ENCODE data around the gene CD2BP2. TPM values are rescaled to one million over a fixed set of nuclear protein-coding genes. Genes with fewer than 3 reads are reported as not detected.

CD2BP2 gene
- total and polyA plus RNA-seq, 2 of the 13 experiments (the other 11 are each of a cell fraction or from before 2014, with no cell fraction given) = 24.9 to 54.6 TPM

GRCh38 chr16:30378236-30379157 lies 23.4 kb upstream of the CD2BP2 start (continued):
- TF ChIP-seq, protein P1, sequence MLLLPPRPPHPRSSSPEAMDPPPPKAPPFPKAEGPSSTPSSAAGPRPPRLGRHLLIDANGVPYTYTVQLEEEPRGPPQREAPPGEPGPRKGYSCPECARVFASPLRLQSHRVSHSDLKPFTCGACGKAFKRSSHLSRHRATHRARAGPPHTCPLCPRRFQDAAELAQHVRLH (CRISPR knock-in tag; IDR thresholded peaks at IDR 0.05; ENCODE audit: borderline replicate concordance, low read depth) = 0 out of 2 replicates have a peak, but pooled peaks have one; percentile 80
- TF ChIP-seq ZNF75D (CRISPR knock-in tag; IDR thresholded peaks at IDR 0.05; ENCODE audit: borderline replicate concordance) (no peak), CAMTA2 (CRISPR knock-in tag; IDR thresholded peaks at IDR 0.05; ENCODE audit: borderline replicate concordance) (peak; percentile 47; the same call in 1 of the 2 replicates), ZNF788 (CRISPR knock-in tag; IDR thresholded peaks at IDR 0.05; ENCODE audit: borderline replicate concordance) (peak; percentile 12), BRCA1 (CRISPR knock-in tag; IDR thresholded peaks at IDR 0.05) (0 out of 2 replicates have a peak, but pooled peaks have one; percentile 48), YEATS4 (CRISPR knock-in tag; IDR thresholded peaks at IDR 0.05; ENCODE audit: borderline replicate concordance) (peak; percentile 68), SALL1 (CRISPR knock-in tag; IDR thresholded peaks at IDR 0.05) (peak; percentile 68), MAFG (CRISPR knock-in tag; IDR thresholded peaks at IDR 0.05) (no peak), THAP11 (CRISPR knock-in tag; IDR thresholded peaks at IDR 0.05) (peak; percentile 35; the same call in 1 of the 2 replicates), MEF2D (CRISPR knock-in tag; IDR thresholded peaks at IDR 0.05) (peak; percentile 86; the same call in 1 of the 2 replicates), MYC (CRISPR knock-in tag; IDR thresholded peaks at IDR 0.05; ENCODE audit: borderline replicate concordance) (peak; percentile 86)
- TF ChIP-seq, protein P2, sequence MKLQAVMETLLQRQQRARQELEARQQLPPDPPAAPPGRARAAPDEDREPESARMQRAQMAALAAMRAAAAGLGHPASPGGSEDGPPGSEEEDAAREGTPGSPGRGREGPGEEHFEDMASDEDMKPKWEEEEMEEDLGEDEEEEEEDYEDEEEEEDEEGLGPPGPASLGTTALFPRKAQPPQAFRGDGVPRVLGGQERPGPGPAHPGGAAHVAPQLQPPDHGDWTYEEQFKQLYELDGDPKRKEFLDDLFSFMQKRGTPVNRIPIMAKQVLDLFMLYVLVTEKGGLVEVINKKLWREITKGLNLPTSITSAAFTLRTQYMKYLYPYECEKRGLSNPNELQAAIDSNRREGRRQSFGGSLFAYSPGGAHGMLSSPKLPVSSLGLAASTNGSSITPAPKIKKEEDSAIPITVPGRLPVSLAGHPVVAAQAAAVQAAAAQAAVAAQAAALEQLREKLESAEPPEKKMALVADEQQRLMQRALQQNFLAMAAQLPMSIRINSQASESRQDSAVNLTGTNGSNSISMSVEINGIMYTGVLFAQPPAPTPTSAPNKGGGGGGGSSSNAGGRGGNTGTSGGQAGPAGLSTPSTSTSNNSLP (IDR thresholded peaks at IDR 0.05; ENCODE audit: low read depth, low read length) = no peak
- TF ChIP-seq, protein P3, sequence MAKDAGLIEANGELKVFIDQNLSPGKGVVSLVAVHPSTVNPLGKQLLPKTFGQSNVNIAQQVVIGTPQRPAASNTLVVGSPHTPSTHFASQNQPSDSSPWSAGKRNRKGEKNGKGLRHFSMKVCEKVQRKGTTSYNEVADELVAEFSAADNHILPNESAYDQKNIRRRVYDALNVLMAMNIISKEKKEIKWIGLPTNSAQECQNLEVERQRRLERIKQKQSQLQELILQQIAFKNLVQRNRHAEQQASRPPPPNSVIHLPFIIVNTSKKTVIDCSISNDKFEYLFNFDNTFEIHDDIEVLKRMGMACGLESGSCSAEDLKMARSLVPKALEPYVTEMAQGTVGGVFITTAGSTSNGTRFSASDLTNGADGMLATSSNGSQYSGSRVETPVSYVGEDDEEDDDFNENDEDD (CRISPR knock-in tag; IDR thresholded peaks at IDR 0.05; ENCODE audit: borderline replicate concordance) = peak; percentile 84
- TF ChIP-seq, protein P4, sequence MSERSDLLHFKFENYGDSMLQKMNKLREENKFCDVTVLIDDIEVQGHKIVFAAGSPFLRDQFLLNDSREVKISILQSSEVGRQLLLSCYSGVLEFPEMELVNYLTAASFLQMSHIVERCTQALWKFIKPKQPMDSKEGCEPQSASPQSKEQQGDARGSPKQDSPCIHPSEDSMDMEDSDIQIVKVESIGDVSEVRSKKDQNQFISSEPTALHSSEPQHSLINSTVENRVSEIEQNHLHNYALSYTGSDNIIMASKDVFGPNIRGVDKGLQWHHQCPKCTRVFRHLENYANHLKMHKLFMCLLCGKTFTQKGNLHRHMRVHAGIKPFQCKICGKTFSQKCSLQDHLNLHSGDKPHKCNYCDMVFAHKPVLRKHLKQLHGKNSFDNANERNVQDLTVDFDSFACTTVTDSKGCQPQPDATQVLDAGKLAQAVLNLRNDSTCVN (CRISPR knock-in tag; IDR thresholded peaks at IDR 0.05; ENCODE audit: borderline replicate concordance) = peak; percentile 57; the same call in 1 of the 2 replicates
- TF ChIP-seq, protein P5, sequence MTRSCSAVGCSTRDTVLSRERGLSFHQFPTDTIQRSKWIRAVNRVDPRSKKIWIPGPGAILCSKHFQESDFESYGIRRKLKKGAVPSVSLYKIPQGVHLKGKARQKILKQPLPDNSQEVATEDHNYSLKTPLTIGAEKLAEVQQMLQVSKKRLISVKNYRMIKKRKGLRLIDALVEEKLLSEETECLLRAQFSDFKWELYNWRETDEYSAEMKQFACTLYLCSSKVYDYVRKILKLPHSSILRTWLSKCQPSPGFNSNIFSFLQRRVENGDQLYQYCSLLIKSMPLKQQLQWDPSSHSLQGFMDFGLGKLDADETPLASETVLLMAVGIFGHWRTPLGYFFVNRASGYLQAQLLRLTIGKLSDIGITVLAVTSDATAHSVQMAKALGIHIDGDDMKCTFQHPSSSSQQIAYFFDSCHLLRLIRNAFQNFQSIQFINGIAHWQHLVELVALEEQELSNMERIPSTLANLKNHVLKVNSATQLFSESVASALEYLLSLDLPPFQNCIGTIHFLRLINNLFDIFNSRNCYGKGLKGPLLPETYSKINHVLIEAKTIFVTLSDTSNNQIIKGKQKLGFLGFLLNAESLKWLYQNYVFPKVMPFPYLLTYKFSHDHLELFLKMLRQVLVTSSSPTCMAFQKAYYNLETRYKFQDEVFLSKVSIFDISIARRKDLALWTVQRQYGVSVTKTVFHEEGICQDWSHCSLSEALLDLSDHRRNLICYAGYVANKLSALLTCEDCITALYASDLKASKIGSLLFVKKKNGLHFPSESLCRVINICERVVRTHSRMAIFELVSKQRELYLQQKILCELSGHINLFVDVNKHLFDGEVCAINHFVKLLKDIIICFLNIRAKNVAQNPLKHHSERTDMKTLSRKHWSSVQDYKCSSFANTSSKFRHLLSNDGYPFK (CRISPR knock-in tag; IDR thresholded peaks at IDR 0.05; ENCODE audit: borderline replicate concordance) = peak; percentile 71; the same call in 1 of the 2 replicates
- TF ChIP-seq, protein P6, sequence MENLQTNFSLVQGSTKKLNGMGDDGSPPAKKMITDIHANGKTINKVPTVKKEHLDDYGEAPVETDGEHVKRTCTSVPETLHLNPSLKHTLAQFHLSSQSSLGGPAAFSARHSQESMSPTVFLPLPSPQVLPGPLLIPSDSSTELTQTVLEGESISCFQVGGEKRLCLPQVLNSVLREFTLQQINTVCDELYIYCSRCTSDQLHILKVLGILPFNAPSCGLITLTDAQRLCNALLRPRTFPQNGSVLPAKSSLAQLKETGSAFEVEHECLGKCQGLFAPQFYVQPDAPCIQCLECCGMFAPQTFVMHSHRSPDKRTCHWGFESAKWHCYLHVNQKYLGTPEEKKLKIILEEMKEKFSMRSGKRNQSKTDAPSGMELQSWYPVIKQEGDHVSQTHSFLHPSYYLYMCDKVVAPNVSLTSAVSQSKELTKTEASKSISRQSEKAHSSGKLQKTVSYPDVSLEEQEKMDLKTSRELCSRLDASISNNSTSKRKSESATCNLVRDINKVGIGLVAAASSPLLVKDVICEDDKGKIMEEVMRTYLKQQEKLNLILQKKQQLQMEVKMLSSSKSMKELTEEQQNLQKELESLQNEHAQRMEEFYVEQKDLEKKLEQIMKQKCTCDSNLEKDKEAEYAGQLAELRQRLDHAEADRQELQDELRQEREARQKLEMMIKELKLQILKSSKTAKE (CRISPR knock-in tag; IDR thresholded peaks at IDR 0.05; ENCODE audit: borderline replicate concordance) = 0 out of 2 replicates have a peak, but pooled peaks have one; percentile 24
